ENCODE data around the gene CNOT6.
"Not testable (repeated sequence)": the region's sequence is repeated elsewhere in the genome, so short reads cannot be mapped to it uniquely, and the experiment has no call there.

The CNOT6 gene

GRCh38 chr5:180492226-180492903 is 1.8 kb upstream of the CNOT6 start:
- Mint-ChIP-seq H3K27ac (peak overlapping the region; percentile 63), H3K4me1 (peaks cover 31% of the 10 kb centered on the region), H3K9me3 (no peaks in the 10 kb centered on the region), H3K4me3 (peak overlapping the region; percentile 90), H3K36me3 (peaks cover 22% of the 10 kb centered on the region)
- DNase-seq (ENCODE audit: low spot score in 2 of 2) (no peak), ATAC-seq (no peak)

- DNase-seq (ENCODE audit: low spot score in 2 of 2) (peak in 1 of 2 donors; percentile 70), ATAC-seq (peak; percentile 48)
- Mint-ChIP-seq H3K9me3 (no peaks in the 10 kb centered on the region), H3K27ac (peak overlapping the region; percentile 94), H3K36me3 (peaks cover 26% of the 10 kb centered on the region), H3K4me3 (peak overlapping the region; percentile 90), H3K4me1 (peaks cover 39% of the 10 kb centered on the region)
Observed at GRCh38 chr5:180494510-180495181, 467 bp downstream of the CNOT6 start.

GRCh38 chr5:180495292-180495691 is 1.1 kb downstream of the CNOT6 start:
- peak overlapping the region; percentile 90 for H3K4me3 Mint-ChIP-seq
- peaks cover 32% of the 10 kb centered on the region for H3K36me3 Mint-ChIP-seq
- peaks cover 39% of the 10 kb centered on the region for H3K4me1 Mint-ChIP-seq
- DNase-seq (ENCODE audit: low spot score in 2 of 2) (no peak), ATAC-seq (no peak)
- H3K27ac Mint-ChIP-seq: peak overlapping the region; percentile 94
- H3K9me3 Mint-ChIP-seq: no peaks in the 10 kb centered on the region

GRCh38 chr5:180495991-180496741 is 2.0 kb downstream of the CNOT6 start:
- Mint-ChIP-seq H3K9me3 (no peaks in the 10 kb centered on the region), H3K36me3 (peaks cover 32% of the 10 kb centered on the region), H3K27ac (peak overlapping the region; percentile 94), H3K4me3 (peak overlapping the region; percentile 90), H3K4me1 (peaks cover 39% of the 10 kb centered on the region)
- ATAC-seq (no peak), DNase-seq (ENCODE audit: low spot score in 2 of 2) (no peak)

- not testable (repeated sequence) for H3K4me3 Mint-ChIP-seq; H3K9me3 Mint-ChIP-seq; DNase-seq (ENCODE audit: low spot score in 2 of 2); H3K27ac Mint-ChIP-seq; ATAC-seq
- H3K36me3 Mint-ChIP-seq: peaks cover 32% of the 10 kb centered on the region
- peaks cover 39% of the 10 kb centered on the region for H3K4me1 Mint-ChIP-seq
Observed at GRCh38 chr5:180496806-180497205, 2.6 kb downstream of the CNOT6 start.

- Mint-ChIP-seq H3K36me3 (peaks cover 32% of the 10 kb centered on the region), H3K4me1 (peaks cover 33% of the 10 kb centered on the region)
- not testable (repeated sequence) for H3K4me3 Mint-ChIP-seq; H3K9me3 Mint-ChIP-seq; H3K27ac Mint-ChIP-seq; DNase-seq (ENCODE audit: low spot score in 2 of 2); ATAC-seq
Observed at GRCh38 chr5:180497865-180498264, 3.7 kb downstream of the CNOT6 start.

GRCh38 chr5:180498378-180498777 is 4.2 kb downstream of the CNOT6 start:
- no peak overlapping the region for H3K27ac Mint-ChIP-seq
- peaks cover 32% of the 10 kb centered on the region for H3K36me3 Mint-ChIP-seq
- no peaks in the 10 kb centered on the region for H3K9me3 Mint-ChIP-seq
- peaks cover 28% of the 10 kb centered on the region for H3K4me1 Mint-ChIP-seq
- DNase-seq (ENCODE audit: low spot score in 2 of 2): no peak
- no peak overlapping the region for H3K4me3 Mint-ChIP-seq
- no peak for ATAC-seq

- H3K9me3 Mint-ChIP-seq: no peaks in the 10 kb centered on the region
- no peak overlapping the region for H3K27ac Mint-ChIP-seq
- H3K4me3 Mint-ChIP-seq: no peak overlapping the region
- H3K36me3 Mint-ChIP-seq: peaks cover 24% of the 10 kb centered on the region
- ATAC-seq (no peak), DNase-seq (ENCODE audit: low spot score in 2 of 2) (no peak)
- H3K4me1 Mint-ChIP-seq: peaks cover 20% of the 10 kb centered on the region
Observed at GRCh38 chr5:180499684-180500083, 5.5 kb downstream of the CNOT6 start.

GRCh38 chr5:180500300-180500699 is 6.1 kb downstream of the CNOT6 start:
- H3K4me3 Mint-ChIP-seq; ATAC-seq; H3K9me3 Mint-ChIP-seq; H3K27ac Mint-ChIP-seq; DNase-seq (ENCODE audit: low spot score in 2 of 2): not testable (repeated sequence)
- peaks cover 26% of the 10 kb centered on the region for H3K36me3 Mint-ChIP-seq
- H3K4me1 Mint-ChIP-seq: peaks cover 19% of the 10 kb centered on the region

GRCh38 chr5:180507661-180508060 is 13.5 kb downstream of the CNOT6 start:
- peaks cover 12% of the 10 kb centered on the region for H3K36me3 Mint-ChIP-seq
- peaks cover 30% of the 10 kb centered on the region for H3K4me1 Mint-ChIP-seq

GRCh38 chr5:180515294-180515693 is 21.1 kb downstream of the CNOT6 start:
- H3K4me3 Mint-ChIP-seq: no peak overlapping the region
- peak overlapping the region; percentile 1 for H3K27ac Mint-ChIP-seq
- peaks cover 9% of the 10 kb centered on the region for H3K36me3 Mint-ChIP-seq
- H3K9me3 Mint-ChIP-seq: no peaks in the 10 kb centered on the region
- ATAC-seq (no peak), DNase-seq (ENCODE audit: low spot score in 2 of 2) (no peak)
- H3K4me1 Mint-ChIP-seq: peaks cover 41% of the 10 kb centered on the region

More at GRCh38 chr5:180507661-180508060, 13.5 kb downstream of the CNOT6 start:
- H3K27ac Mint-ChIP-seq: no peak overlapping the region
- H3K4me3 Mint-ChIP-seq: no peak overlapping the region
- no peak for ATAC-seq
- no peaks in the 10 kb centered on the region for H3K9me3 Mint-ChIP-seq
- DNase-seq (ENCODE audit: low spot score in 2 of 2): no peak

GRCh38 chr5:180515974-180516373 is 21.8 kb downstream of the CNOT6 start:
- ATAC-seq; DNase-seq (ENCODE audit: low spot score in 2 of 2); H3K27ac Mint-ChIP-seq; H3K36me3 Mint-ChIP-seq; H3K9me3 Mint-ChIP-seq; H3K4me3 Mint-ChIP-seq: not testable (repeated sequence)
- peaks cover 43% of the 10 kb centered on the region for H3K4me1 Mint-ChIP-seq

- H3K36me3 Mint-ChIP-seq: peaks cover 9% of the 10 kb centered on the region
- no peak overlapping the region for H3K27ac Mint-ChIP-seq
- H3K4me3 Mint-ChIP-seq: no peak overlapping the region
- DNase-seq (ENCODE audit: low spot score in 2 of 2) (no peak), ATAC-seq (no peak)
- H3K9me3 Mint-ChIP-seq: no peaks in the 10 kb centered on the region
- H3K4me1 Mint-ChIP-seq: peaks cover 48% of the 10 kb centered on the region
Observed at GRCh38 chr5:180516440-180516839, 22.3 kb downstream of the CNOT6 start.

- H3K27ac Mint-ChIP-seq: no peak overlapping the region
- ATAC-seq (no peak), DNase-seq (ENCODE audit: low spot score in 2 of 2) (no peak)
- peaks cover 62% of the 10 kb centered on the region for H3K4me1 Mint-ChIP-seq
- H3K9me3 Mint-ChIP-seq: no peaks in the 10 kb centered on the region
- H3K4me3 Mint-ChIP-seq: no peak overlapping the region
- H3K36me3 Mint-ChIP-seq: peaks cover 9% of the 10 kb centered on the region
Observed at GRCh38 chr5:180519098-180519497, 24.9 kb downstream of the CNOT6 start.

- peaks cover 63% of the 10 kb centered on the region for H3K4me1 Mint-ChIP-seq
- peaks cover 9% of the 10 kb centered on the region for H3K36me3 Mint-ChIP-seq
- H3K9me3 Mint-ChIP-seq: no peaks in the 10 kb centered on the region
- ATAC-seq (no peak), DNase-seq (ENCODE audit: low spot score in 2 of 2) (no peak)
- H3K27ac Mint-ChIP-seq: no peak overlapping the region
- no peak overlapping the region for H3K4me3 Mint-ChIP-seq
Observed at GRCh38 chr5:180521101-180521500, 26.9 kb downstream of the CNOT6 start.
